ENCODE data around the gene LIN37.

- TF ChIP-seq POLR2AphosphoS5 (IDR thresholded peaks at IDR 0.05; ENCODE audit: borderline replicate concordance, low read depth, low read length) (no peak), EZH2 (IDR thresholded peaks at IDR 0.05) (no peak)
These were observed 49.3 kb downstream of the LIN37 start for GRCh38 chr19:35797663-35798062.

Data from SK-N-MC (cell line).